Fibroblast of lung (primary cell): ENCODE data around the gene RTP2. TPM values are rescaled to one million over a fixed set of nuclear protein-coding genes. Genes with fewer than 3 reads are reported as not detected.

ENCODE experiments used
- DNase-seq, 2 donors: peaks; one replicate each; pipeline versions ENCODE4 v3.0.0 to v3.0.0-alpha.2; 2010; ENCODE audit warnings: low read depth in 2 of 2
- H2AFZ ChIP-seq: 2 replicates; pipeline ENCODE4 v1.5.1; 2012; ENCODE audit warnings: low read length, control low read depth, inconsistent platforms
- H3K27ac ChIP-seq: 2 replicates; pipeline ENCODE4 v1.5.1; 2011; ENCODE audit warnings: low read length, control low read depth; ENCODE audit not compliant: insufficient read depth
- H3K27me3 ChIP-seq: 2 replicates; pipeline ENCODE4 v1.5.1; 2011; ENCODE audit warnings: mild to moderate bottlenecking, low read length; ENCODE audit not compliant: control insufficient read depth, insufficient read depth
- H3K36me3 ChIP-seq: 2 replicates; pipeline ENCODE4 v1.5.1; 2011; ENCODE audit warnings: low read length; ENCODE audit not compliant: control insufficient read depth, insufficient read depth
- H3K4me1 ChIP-seq: 2 replicates; pipeline ENCODE4 v1.5.1; 2011; ENCODE audit warnings: low read length; ENCODE audit not compliant: control insufficient read depth, insufficient read depth; ENCODE audit errors: extremely low read depth
- H3K4me2 ChIP-seq: 2 replicates; pipeline ENCODE4 v1.5.1; 2011; ENCODE audit warnings: low read length, control low read depth; ENCODE audit not compliant: insufficient read depth; ENCODE audit errors: extremely low read depth
- H3K4me3 ChIP-seq, 4 experiments: fragments of 200-600 bp in 1 of 4; sonication (generic) in 1 of 4; replicated peaks in 1 of 4; 2 replicates each; pipeline ENCODE4 v1.5.1; 2011 to 2016; ENCODE audit warnings: low read length in 4 of 4, low read depth in 3 of 4, mild to moderate bottlenecking in 3 of 4, control low read depth in 2 of 4, inconsistent platforms in 1 of 4, mixed read lengths in 1 of 4; ENCODE audit not compliant: insufficient read depth in 1 of 4; ENCODE audit errors: control extremely low read depth in 1 of 4
- H3K79me2 ChIP-seq: 2 replicates; pipeline ENCODE4 v1.5.1; 2012; ENCODE audit warnings: mild to moderate bottlenecking, low read length, inconsistent platforms; ENCODE audit not compliant: control insufficient read depth, insufficient read depth
- H3K9ac ChIP-seq: 2 replicates; pipeline ENCODE4 v1.5.1; 2011; ENCODE audit warnings: mild to moderate bottlenecking, low read length, control low read depth; ENCODE audit not compliant: insufficient read depth
- H3K9me3 ChIP-seq: 2 replicates; pipeline ENCODE4 v1.5.1; 2012; ENCODE audit warnings: low read depth, low read length; ENCODE audit not compliant: control insufficient read depth, insufficient read depth
- H4K20me1 ChIP-seq: 2 replicates; pipeline ENCODE4 v1.5.1; 2011; ENCODE audit warnings: low read length; ENCODE audit not compliant: control insufficient read depth, insufficient read depth; ENCODE audit errors: extremely low read depth
- CTCF ChIP-seq, 2 donors: IDR thresholded peaks in 1 of 2; conservative IDR thresholded peaks in 1 of 2; 1 replicate in 1 of 2; 2 replicates in 1 of 2; pipeline ENCODE4 v1.5.1; 2011 to 2012; ENCODE audit warnings: low read length in 2 of 2, control low read depth in 1 of 2, inconsistent platforms in 1 of 2, low read depth in 1 of 2, mild to moderate bottlenecking in 1 of 2
- EZH2 ChIP-seq: IDR thresholded peaks from 2 replicates; pipeline ENCODE4 v1.5.1; 2012; ENCODE audit warnings: low read length, control low read depth, mild to moderate bottlenecking; ENCODE audit errors: missing control alignments
- polyA plus RNA-seq, 2 donors: library from polyadenylated mRNA; depleted of rRNA in 1 of 2; stranded (reverse) in 1 of 2; unstranded in 1 of 2; fragments of >200 nt; gene quantifications; 2 replicates each; pipeline ENCODE4 v1.2.1, GENCODE V29; 2011 to 2012; ENCODE audit warnings: missing spikeins in 1 of 2
- total RNA-seq: library from RNA; depleted of rRNA; stranded (reverse); fragments of >200 nt; gene quantifications from 2 replicates; pipeline ENCODE4 v1.2.1, GENCODE V29; 2014

Gene RTP2
- total and polyA plus RNA-seq, 2 donors (not counting 1 experiment from before 2014, with no cell fraction given): not detected

GRCh38 chr3:187746059-187746441 is 43.7 kb upstream of the RTP2 start:
- H3K4me3 ChIP-seq: peak overlapping the region; percentile 47 to 96 (median 91)
- H4K20me1 ChIP-seq: no peaks in the 10 kb centered on the region
- H2AFZ ChIP-seq: no peak overlapping the region
- H3K79me2 ChIP-seq: peaks cover 37% of the 10 kb centered on the region
- peak in 1 of 2 donors; percentile 44 for DNase-seq
- peaks cover 2% of the 10 kb centered on the region for H3K4me1 ChIP-seq
- H3K27ac ChIP-seq: peak overlapping the region; percentile 93
- H3K9me3 ChIP-seq: no peaks in the 10 kb centered on the region
- H3K4me2 ChIP-seq: peak overlapping the region; percentile 55
- no peak for TF ChIP-seq EZH2
- no peak for TF ChIP-seq CTCF (conservative IDR thresholded peaks at IDR 0.05 in 1 of 2, IDR thresholded peaks at IDR 0.05 in 1 of 2; ENCODE audit: low read depth in 1 of 2, low read length in 2 of 2)
- no peaks in the 10 kb centered on the region for H3K36me3 ChIP-seq
- peak overlapping the region; percentile 95 for H3K9ac ChIP-seq
- no peaks in the 10 kb centered on the region for H3K27me3 ChIP-seq

- peak within 1 kb of the TSS; percentile 93 for H3K27ac ChIP-seq
- TF ChIP-seq CTCF (conservative IDR thresholded peaks at IDR 0.05 in 1 of 2, IDR thresholded peaks at IDR 0.05 in 1 of 2; ENCODE audit: low read depth in 1 of 2, low read length in 2 of 2): no peak
- TF ChIP-seq EZH2: no peak
- no peaks in the 10 kb centered on the region for H3K27me3 ChIP-seq
- H3K9me3 ChIP-seq: no peaks in the 10 kb centered on the region
- peak within 1 kb of the TSS; percentile 55 for H3K4me2 ChIP-seq
- H3K79me2 ChIP-seq: peaks cover 43% of the 10 kb centered on the region
- peaks cover 5% of the 10 kb centered on the region for H3K4me1 ChIP-seq
- H4K20me1 ChIP-seq: no peaks in the 10 kb centered on the region
- peak; percentile 99 for DNase-seq
- peak within 1 kb of the TSS; percentile 87 to 96 (median 94) for H3K4me3 ChIP-seq
- peak within 1 kb of the TSS; percentile 79 for H2AFZ ChIP-seq
- peak within 1 kb of the TSS; percentile 95 for H3K9ac ChIP-seq
- no peaks in the 10 kb centered on the region for H3K36me3 ChIP-seq
Measured at GRCh38 chr3:187745201-187746058, 43.1 kb upstream of the RTP2 start, which contains the start of gene BCL6. Gene BCL6, minus strand, starts transcription at chr3:187745468. Its CDS starts 11,775 bp downstream, at chr3:187733693.
